Measurements from ENCODE around the gene PHRF1.

Gene PHRF1

GRCh38 chr11:601573-602245 is 25.4 kb downstream of the PHRF1 start:
- no peak for DNase-seq (ENCODE audit: low spot score)

- no peak for DNase-seq (ENCODE audit: low spot score)
These were observed 26.9 kb downstream of the PHRF1 start for GRCh38 chr11:603154-603553.

GRCh38 chr11:605286-606129 is 29.2 kb downstream of the PHRF1 start:
- no peak for DNase-seq (ENCODE audit: low spot score)

GRCh38 chr11:606245-606644 is 30.0 kb downstream of the PHRF1 start:
- peak; percentile 17 for DNase-seq (ENCODE audit: low spot score)

GRCh38 chr11:607020-607780 is 30.9 kb downstream of the PHRF1 start:
- no peak for DNase-seq (ENCODE audit: low spot score)

- no peak for DNase-seq (ENCODE audit: low spot score)
These were observed 31.8 kb downstream of the PHRF1 start for GRCh38 chr11:607971-608659.

GRCh38 chr11:608791-609251 is 32.6 kb downstream of the PHRF1 start:
- no peak for DNase-seq (ENCODE audit: low spot score)

GRCh38 chr11:609341-609811 is 33.1 kb downstream of the PHRF1 start:
- no peak for DNase-seq (ENCODE audit: low spot score)

GRCh38 chr11:610146-610801 is 34.0 kb downstream of the PHRF1 start:
- DNase-seq (ENCODE audit: low spot score), result no peak

- DNase-seq (ENCODE audit: low spot score), result no peak
These were observed 35.0 kb downstream of the PHRF1 start for GRCh38 chr11:611001-611996.

- DNase-seq (ENCODE audit: low spot score), result no peak
These were observed 36.1 kb downstream of the PHRF1 start for GRCh38 chr11:612201-612960.

GRCh38 chr11:612961-613300 is 36.7 kb downstream of the PHRF1 start:
- DNase-seq (ENCODE audit: low spot score), result no peak

- no peak for DNase-seq (ENCODE audit: low spot score)
These were observed 37.2 kb downstream of the PHRF1 start for GRCh38 chr11:613369-613968.

- no peak for DNase-seq (ENCODE audit: low spot score)
These were observed 37.9 kb downstream of the PHRF1 start for GRCh38 chr11:614021-614622.

GRCh38 chr11:614623-615503 is 38.6 kb downstream of the PHRF1 start:
- DNase-seq (ENCODE audit: low spot score), result no peak

GRCh38 chr11:615504-616319 is 39.4 kb downstream of the PHRF1 start, which contains the start of gene IRF7:
TSS of gene IRF7 (minus strand) at chr11:615950. CDS start at chr11:615364, 586 bp downstream.
- peak; percentile 87 for DNase-seq (ENCODE audit: low spot score)

All from pons (tissue), 1 donor.